Stimulated activated CD8-positive, alpha-beta memory T cell treated with anti-CD3 and anti-CD28 coated beads, Interleukin-12 subunit alpha, Interleukin-12 subunit beta, amount 100 ng/mL, for 24 hours (primary cell): ENCODE measurements around the gene CD74.

ENCODE experiments used
- DNase-seq: peaks from one replicate; pipeline ENCODE4 v3.0.0-alpha.2; 2020; ENCODE audit errors: extremely low read depth

Gene CD74

DNA sequence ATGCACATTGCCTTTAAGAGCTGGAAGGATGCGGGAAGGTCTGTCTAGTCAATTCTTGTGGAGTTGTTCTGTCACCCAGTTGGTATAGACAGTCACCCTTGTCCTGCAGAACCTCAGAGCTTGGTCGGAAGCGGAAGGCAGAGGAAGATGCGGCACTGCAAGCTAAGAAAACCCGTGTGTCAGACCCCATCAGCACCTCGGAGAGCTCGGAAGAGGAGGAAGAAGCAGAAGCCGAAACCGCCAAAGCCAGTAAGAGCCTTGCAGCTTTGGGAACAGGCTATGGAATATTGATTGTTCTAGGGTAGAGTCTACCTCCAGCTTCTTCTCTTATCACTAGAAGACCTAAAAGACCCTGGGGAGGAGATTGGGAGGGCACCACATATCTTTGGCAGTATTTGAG, 48.7 kb downstream of the CD74 start:
- DNase-seq = no peak

- DNase-seq = no peak
Measured at GRCh38 chr5:150363185-150363584, 49.5 kb downstream of the CD74 start.

GRCh38 chr5:150361301-150361700, 51.4 kb downstream of the CD74 start:
- no peak for DNase-seq

- no peak for DNase-seq
Measured at GRCh38 chr5:150358261-150359095, 54.2 kb downstream of the CD74 start.

DNA sequence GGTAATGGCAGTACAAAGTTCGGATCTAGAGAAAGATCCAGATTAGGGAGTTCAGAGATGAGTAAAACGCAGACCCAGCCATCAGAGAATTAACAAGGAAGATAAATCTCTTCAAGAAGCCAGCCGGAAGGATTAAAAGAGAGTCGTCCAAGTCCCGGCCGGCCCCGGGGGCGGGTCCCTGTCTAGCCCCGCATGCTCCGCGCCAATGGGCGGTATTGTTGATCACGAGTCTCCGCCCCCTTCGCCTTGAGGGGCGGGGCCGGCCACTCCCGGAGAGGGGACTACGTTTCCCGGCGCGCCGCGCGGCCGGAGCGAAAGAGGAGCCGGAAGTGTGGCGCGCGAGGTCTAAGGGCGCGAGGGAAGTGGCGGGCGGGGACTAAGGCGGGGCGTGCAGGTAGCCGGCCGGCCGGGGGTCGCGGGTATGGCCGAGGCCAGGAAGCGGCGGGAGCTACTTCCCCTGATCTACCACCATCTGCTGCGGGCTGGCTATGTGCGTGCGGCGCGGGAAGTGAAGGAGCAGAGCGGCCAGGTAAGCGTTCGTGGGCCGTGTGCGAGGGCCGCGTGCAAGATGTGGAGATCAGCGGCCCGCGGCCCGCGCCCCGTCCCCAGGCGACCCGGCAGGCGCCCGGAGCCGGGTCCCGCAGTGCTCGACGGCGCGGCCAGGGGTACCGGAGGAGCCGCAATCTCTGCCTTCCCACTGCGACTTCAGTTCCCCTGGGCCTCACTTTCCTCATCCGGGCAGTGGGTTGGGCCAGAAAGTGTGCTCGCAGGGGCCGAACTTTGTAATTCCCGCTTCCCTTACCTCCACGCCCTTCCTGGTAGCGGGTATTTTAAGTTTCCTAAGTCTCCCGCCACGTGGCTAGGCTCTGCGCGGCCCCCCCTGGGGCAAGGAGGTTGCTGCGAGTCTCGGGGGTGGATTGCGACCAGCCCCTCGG, 55.1 kb downstream of the CD74 start, which contains the start of gene TCOF1:
Gene TCOF1, plus strand, starts transcription at position 372 of the 935 bp plus-strand sequence. Its CDS starts 50 bp downstream, at position 422.
- peak; percentile 93 for DNase-seq

DNA sequence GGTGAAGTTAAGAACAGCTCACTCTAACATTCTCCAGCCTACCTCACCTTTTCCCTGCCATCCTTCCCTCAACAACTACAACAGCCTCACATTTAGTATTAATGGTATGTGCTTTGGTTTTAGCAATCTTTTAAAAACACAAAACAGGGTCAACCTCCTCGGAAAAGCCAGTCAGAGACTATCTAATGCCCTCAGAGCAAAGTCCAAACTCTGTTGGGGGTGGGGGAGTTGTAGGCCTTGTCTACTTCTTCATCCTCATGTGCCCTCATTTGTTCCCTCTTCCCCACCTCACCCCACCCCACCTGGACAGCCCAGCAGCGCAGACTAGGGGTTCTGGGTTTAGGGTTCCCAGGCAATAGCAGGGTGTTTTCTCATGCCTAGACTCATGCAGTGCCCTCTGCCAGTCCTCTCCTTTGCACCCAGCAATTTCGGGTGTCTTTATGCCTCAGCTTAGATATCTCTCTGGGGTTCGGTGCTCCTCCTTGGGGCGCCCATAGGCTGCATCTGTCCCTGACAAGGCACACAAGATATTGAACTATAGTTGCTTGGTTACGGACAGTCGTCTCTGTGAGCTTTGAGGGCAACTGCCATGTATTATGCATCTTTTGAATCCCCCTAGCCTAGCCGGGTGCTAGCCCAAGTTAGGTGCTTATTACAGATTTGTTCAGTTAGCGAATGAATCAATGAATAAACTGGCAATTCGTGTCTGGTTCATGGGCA, 56.0 kb downstream of the CD74 start:
- DNase-seq = no peak

GRCh38 chr5:150355791-150356190, 56.9 kb downstream of the CD74 start:
- DNase-seq = no peak

DNA sequence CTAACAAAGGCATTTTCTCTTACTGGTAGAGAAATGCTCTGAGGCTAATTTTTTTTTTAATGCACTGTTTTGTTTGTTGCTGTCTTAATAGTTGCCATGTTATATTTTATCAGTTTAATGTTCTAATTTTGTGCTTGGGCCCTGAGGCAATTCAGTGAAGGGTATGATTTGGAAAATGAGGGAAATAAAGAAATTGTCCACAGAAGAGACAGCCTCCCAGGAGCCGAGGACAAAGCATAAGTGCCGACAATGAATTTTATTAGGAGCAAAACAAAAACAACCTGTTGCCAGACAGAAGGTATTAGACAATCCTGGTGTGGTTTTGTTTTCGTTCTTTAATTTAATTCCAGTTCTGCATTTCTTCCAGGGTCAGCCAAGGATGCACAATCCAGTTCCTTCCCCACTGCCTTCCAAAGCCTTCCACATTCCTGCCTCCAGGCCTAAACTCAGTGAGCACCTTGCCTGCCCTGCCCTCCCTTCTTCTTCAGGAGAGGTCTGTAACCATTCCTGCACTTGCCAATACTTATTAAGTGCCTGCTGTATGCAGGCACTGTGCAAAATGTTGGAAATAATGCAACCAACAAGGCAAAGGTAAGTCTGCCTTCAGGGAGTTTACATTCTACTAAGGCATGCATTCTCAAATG, 59.6 kb downstream of the CD74 start:
- no peak for DNase-seq

DNA sequence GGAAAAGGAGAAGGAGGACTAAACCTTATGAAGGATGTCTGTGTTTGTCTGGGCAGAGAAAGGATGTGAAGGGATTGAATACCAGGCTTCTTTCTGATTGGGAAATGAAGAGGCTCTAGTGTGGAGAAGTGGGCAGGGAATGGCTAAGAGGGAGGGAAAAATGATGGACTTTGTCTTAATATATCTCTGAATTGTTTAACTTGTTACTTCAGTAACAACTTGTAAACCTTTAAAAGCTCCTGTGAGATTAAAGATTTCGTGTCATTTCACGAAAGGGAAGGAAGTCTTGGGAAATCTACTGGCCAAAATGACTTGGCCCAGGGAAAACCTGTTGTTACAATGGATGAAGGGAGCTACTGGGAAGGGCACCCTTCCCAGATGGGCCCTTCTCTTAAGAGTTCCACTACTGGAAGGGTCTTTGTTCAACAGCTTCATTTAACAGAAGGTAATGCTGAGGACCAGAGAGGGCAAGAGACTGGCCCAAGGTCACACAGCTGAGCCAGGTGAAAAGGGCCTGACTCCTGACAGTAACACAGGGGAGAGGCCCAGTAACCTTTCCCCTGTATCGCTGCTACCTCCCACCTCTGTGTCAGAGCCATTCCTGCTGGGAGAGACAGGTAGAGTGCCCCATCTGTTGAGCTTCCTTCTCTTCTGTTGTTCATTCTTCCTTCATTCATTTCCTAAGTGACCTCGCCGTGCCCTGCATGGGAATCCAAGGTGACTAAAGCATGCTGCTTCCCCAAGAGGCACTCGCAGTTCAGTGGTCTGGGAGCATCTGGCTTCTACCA, 60.3 kb downstream of the CD74 start:
- no peak for DNase-seq
